Loucy (cell line): Measurements from ENCODE around the gene ART1.
"Not testable (repeated sequence)": the region's sequence is repeated elsewhere in the genome, so short reads cannot be mapped to it uniquely, and the experiment has no call there.

Experiments
- H2AFZ ChIP-seq: fragments of 200-600 bp; sonication (generic); 2 replicates; pipeline ENCODE4 v1.6.0; 2016; ENCODE audit warnings: antibody characterized with exemption, mild to moderate bottlenecking, low read length, moderate library complexity
- H3F3A ChIP-seq: fragments of 200-600 bp; 2 replicates; pipeline ENCODE4 v1.6.0; 2016; ENCODE audit warnings: antibody characterized with exemption, low read depth, mild to moderate bottlenecking
- H3K27me3 ChIP-seq: fragments of 200-600 bp; sonication (generic); 2 replicates; pipeline ENCODE4 v1.6.1; 2014; ENCODE audit warnings: low read length, mild to moderate bottlenecking; ENCODE audit not compliant: insufficient read depth, poor library complexity, severe bottlenecking
- H3K36me3 ChIP-seq: fragments of 200-600 bp; sonication (generic); 2 replicates; pipeline ENCODE4 v1.6.1; 2016; ENCODE audit warnings: low read length; ENCODE audit not compliant: insufficient read depth
- H3K4me1 ChIP-seq: fragments of 200-600 bp; sonication (generic); 2 replicates; pipeline ENCODE4 v1.5.1; 2014; ENCODE audit warnings: low read length, mild to moderate bottlenecking; ENCODE audit not compliant: insufficient read depth, poor library complexity, severe bottlenecking
- H3K4me2 ChIP-seq: fragments of 200-600 bp; sonication (generic); 2 replicates; pipeline ENCODE4 v1.6.0; 2014; ENCODE audit warnings: antibody characterized with exemption, low read length, low read depth, mild to moderate bottlenecking; ENCODE audit not compliant: poor library complexity, severe bottlenecking
- H3K4me3 ChIP-seq: fragments of 200-600 bp; sonication (generic); 2 replicates; pipeline ENCODE4 v1.5.1; 2014; ENCODE audit warnings: low read length, mild to moderate bottlenecking, mixed read lengths; ENCODE audit not compliant: poor library complexity, severe bottlenecking
- H3K79me2 ChIP-seq: fragments of 200-600 bp; sonication (generic); 2 replicates; pipeline ENCODE4 v1.6.1; 2014; ENCODE audit warnings: low read length; ENCODE audit not compliant: insufficient read depth
- H3K9ac ChIP-seq: fragments of 200-600 bp; sonication (generic); 2 replicates; pipeline ENCODE4 v1.6.0; 2014; ENCODE audit warnings: mild to moderate bottlenecking, low read depth, low read length, moderate library complexity; ENCODE audit not compliant: poor library complexity, severe bottlenecking
- H3K9me2 ChIP-seq: fragments of 200-600 bp; sonication (generic); replicated peaks from 2 replicates; pipeline ENCODE4 v1.6.1; 2016; ENCODE audit warnings: low read depth, low read length, mixed read lengths
- H3K9me3 ChIP-seq: fragments of 200-600 bp; sonication (generic); 2 replicates; pipeline ENCODE4 v1.6.1; 2014; ENCODE audit warnings: mild to moderate bottlenecking, antibody characterized with exemption, low read length, low read depth; ENCODE audit not compliant: insufficient read depth
- H4K20me1 ChIP-seq: fragments of 200-600 bp; sonication (generic); 2 replicates; pipeline ENCODE4 v1.6.0; 2014; ENCODE audit warnings: antibody characterized with exemption, low read length, mild to moderate bottlenecking; ENCODE audit not compliant: insufficient read depth, poor library complexity, severe bottlenecking
- EZH2phosphoT487 ChIP-seq: fragments of 200-600 bp; IDR thresholded peaks from 2 replicates; pipeline ENCODE4 v1.6.1; 2018; ENCODE audit warnings: antibody characterized with exemption, mild to moderate bottlenecking, moderate library complexity, borderline replicate concordance
- TF ChIP-seq, protein P1 (sequence below): fragments of 200-600 bp; sonication (generic); conservative IDR thresholded peaks from 2 replicates; pipeline ENCODE4 v1.5.1; 2014; ENCODE audit warnings: mild to moderate bottlenecking, antibody characterized with exemption, low read length

ART1 gene, protein sequence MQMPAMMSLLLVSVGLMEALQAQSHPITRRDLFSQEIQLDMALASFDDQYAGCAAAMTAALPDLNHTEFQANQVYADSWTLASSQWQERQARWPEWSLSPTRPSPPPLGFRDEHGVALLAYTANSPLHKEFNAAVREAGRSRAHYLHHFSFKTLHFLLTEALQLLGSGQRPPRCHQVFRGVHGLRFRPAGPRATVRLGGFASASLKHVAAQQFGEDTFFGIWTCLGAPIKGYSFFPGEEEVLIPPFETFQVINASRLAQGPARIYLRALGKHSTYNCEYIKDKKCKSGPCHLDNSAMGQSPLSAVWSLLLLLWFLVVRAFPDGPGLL

DNA sequence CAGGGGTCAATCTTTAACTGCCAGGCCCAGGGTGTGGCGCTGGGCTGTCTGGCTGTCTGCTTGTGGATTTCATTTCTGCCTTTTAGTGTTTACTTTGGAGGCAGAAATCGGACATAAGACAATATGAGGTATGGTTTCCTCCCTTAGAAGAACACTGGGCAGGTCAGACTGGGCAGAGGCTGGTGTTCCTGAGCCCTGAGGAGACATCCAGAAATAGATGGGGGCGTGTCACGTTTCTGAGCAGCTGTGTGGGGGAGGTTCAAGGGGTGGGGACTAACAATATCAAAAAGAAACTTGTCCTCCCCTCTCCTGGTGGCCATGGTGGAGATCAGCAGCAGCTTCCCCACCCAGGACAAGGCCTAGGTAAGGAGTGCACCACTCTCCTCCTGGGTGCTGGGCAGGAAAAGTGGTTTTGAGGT is at the start of gene ART1:
TSS of gene ART1 (plus strand) at position 312 of the 419 bp plus-strand sequence. CDS start 14,086 bp downstream, outside the sequence.
- Histone ChIP-seq H2AFZ (no peak within 1 kb of the TSS), H3K4me3 (no peak within 1 kb of the TSS), H3K27me3 (no peaks in the 10 kb centered on the region), H3K9me3 (no peaks in the 10 kb centered on the region), H3F3A (no peaks in the 10 kb centered on the region), H3K4me1 (no peaks in the 10 kb centered on the region), H3K9ac (no peak within 1 kb of the TSS), H3K79me2 (no peaks in the 10 kb centered on the region), H4K20me1 (no peaks in the 10 kb centered on the region), H3K36me3 (no peaks in the 10 kb centered on the region), H3K9me2 (no peaks in the 10 kb centered on the region), H3K4me2 (no peak within 1 kb of the TSS)
- TF ChIP-seq EZH2phosphoT487: no peak
- TF ChIP-seq, protein P1, sequence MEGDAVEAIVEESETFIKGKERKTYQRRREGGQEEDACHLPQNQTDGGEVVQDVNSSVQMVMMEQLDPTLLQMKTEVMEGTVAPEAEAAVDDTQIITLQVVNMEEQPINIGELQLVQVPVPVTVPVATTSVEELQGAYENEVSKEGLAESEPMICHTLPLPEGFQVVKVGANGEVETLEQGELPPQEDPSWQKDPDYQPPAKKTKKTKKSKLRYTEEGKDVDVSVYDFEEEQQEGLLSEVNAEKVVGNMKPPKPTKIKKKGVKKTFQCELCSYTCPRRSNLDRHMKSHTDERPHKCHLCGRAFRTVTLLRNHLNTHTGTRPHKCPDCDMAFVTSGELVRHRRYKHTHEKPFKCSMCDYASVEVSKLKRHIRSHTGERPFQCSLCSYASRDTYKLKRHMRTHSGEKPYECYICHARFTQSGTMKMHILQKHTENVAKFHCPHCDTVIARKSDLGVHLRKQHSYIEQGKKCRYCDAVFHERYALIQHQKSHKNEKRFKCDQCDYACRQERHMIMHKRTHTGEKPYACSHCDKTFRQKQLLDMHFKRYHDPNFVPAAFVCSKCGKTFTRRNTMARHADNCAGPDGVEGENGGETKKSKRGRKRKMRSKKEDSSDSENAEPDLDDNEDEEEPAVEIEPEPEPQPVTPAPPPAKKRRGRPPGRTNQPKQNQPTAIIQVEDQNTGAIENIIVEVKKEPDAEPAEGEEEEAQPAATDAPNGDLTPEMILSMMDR: no peak

DNA sequence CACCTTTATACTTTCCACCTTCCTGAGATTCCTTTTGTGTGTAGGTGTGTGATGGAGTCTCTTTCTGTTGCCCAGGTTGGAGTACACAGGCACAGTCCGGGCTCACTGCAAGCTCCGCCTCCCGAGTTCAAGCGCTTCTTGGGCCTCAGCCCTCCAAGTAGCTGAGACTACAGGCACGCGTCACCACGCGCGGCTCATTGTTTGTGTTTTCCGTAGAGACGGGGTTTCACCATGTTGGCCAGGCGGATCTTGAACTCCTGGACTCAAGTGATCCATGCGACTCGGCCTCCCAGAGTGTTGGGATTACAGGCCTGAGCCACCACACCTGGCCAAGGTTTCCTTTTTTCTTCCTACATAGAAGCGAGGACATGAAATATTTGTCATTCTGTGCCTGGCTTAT is 47.2 kb upstream of the ART1 start:
- H3K4me3 ChIP-seq, H3K9me3 ChIP-seq, H3K9ac ChIP-seq, H3K36me3 ChIP-seq, H4K20me1 ChIP-seq, H3F3A ChIP-seq, H3K79me2 ChIP-seq, H3K27me3 ChIP-seq, H3K9me2 ChIP-seq, H2AFZ ChIP-seq, H3K4me2 ChIP-seq, H3K4me1 ChIP-seq: not testable (repeated sequence)

DNA sequence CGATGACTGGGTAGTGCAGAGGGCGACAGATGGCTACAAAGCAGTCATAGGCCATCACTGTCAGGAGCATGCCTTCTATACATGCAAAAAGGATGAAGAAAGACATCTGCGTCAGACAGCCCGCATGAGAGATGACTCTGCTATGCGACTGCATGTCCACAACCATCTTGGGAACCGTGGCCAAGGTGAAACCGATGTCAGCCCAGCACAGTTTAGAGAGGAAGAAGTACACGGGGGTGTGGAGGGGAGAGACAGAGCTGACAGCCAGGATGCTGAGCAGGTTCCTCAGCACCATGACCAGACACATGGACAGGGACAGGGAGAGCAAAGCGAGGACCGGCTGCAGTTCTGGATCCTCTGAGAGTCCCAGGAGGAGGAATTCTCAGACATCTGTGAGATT is 44.7 kb upstream of the ART1 start:
- not testable (repeated sequence) for H3F3A ChIP-seq, H3K9me2 ChIP-seq, H3K79me2 ChIP-seq

DNA sequence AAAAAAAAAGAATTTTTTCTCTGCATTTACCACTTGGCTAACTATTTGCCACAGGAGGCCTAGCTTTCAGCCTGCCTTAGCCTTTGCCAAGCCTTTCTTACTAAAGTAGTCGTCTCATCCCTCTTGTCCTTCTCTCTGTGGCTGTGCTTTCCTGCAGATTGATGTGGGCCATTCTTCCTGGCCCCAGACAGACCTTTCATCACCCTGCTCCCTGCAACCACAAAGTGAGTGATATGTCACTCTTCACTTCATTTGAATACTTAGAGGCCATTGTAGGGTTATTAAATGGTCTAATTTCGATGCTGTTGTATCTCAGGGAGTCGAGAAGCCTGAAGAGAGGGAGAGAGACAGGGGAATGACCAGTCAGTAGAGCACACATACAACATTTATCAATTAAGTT is 40.8 kb upstream of the ART1 start:
- H3K36me3 ChIP-seq: no peaks in the 10 kb centered on the region
- no peaks in the 10 kb centered on the region for H4K20me1 ChIP-seq
- no peak overlapping the region for H2AFZ ChIP-seq
- H3K27me3 ChIP-seq: no peaks in the 10 kb centered on the region
- H3K9me2 ChIP-seq: no peaks in the 10 kb centered on the region
- no peak overlapping the region for H3K4me3 ChIP-seq
- no peak overlapping the region for H3K4me2 ChIP-seq
- no peaks in the 10 kb centered on the region for H3K79me2 ChIP-seq
- no peaks in the 10 kb centered on the region for H3K4me1 ChIP-seq
- H3K9ac ChIP-seq: no peak overlapping the region
- no peak for TF ChIP-seq EZH2phosphoT487
- TF ChIP-seq, protein P1: no peak
- no peaks in the 10 kb centered on the region for H3F3A ChIP-seq
- H3K9me3 ChIP-seq: no peaks in the 10 kb centered on the region

More for the DNA sequence above, 44.7 kb upstream of the ART1 start:
- not testable (repeated sequence) for H3K4me2 ChIP-seq, H3K27me3 ChIP-seq, H3K9ac ChIP-seq, H3K4me1 ChIP-seq, H3K4me3 ChIP-seq, H4K20me1 ChIP-seq, H3K9me3 ChIP-seq, H3K36me3 ChIP-seq, H2AFZ ChIP-seq
